Measurements from ENCODE around the gene ABCF2.

- TF ChIP-seq EZH2phosphoT487 (IDR thresholded peaks at IDR 0.05; ENCODE audit: borderline replicate concordance, low read length): no peak
- TF ChIP-seq CTCF (conservative IDR thresholded peaks at IDR 0.05; ENCODE audit: low read depth, low read length): no peak
- TF ChIP-seq EZH2 (IDR thresholded peaks at IDR 0.05; ENCODE audit: low read length, unreplicated experiment): no peak
Measured at GRCh38 chr7:151235091-151235787, 8.2 kb upstream of the ABCF2 start.

Measured in PC-3 (cell line).